C4-2B (cell line): ENCODE data around the gene ASAP2.

Experiments used
- ZFX ChIP-seq: fragments of 450-650 bp; IDR thresholded peaks from 2 replicates; pipeline ENCODE4 v1.6.1; 2017
- TF ChIP-seq, protein P1 (sequence below): fragments of 450-650 bp; conservative IDR thresholded peaks from 2 replicates; pipeline ENCODE4 v1.5.1; 2017; ENCODE audit warnings: mild to moderate bottlenecking

DNA sequence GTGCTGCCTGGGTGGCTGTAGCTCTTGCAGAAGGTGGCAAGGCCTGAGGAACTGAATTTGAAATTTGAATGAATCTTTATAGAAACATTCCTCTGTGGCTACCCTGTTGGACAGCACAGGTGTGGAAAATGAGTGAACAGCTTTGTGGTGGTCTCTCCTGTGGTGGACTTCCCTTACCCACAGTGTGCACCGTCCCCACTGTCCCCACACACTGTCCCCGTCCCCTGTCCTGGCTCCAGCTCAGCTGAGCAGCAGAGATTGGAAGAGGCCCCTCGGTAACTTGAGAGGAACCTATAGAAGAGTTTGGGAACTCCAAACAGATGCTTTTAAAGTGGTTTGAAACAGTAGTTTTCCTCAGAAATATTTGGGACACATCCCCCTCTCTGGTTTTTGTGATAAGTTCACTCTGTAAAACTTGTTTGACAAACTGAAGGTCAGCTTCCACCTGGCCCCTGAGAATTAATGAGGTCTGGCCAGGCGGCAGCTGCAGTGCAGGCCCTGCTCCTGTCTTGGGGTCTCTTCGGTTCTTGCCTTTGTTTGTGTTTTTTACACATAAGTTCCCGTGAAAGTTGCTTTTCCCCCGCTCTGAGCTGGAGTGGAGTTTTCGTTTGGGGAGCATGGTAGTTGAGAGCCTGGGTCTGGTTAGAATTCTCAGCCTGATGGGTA is 63.2 kb downstream of the ASAP2 start:
- TF ChIP-seq, protein P1, sequence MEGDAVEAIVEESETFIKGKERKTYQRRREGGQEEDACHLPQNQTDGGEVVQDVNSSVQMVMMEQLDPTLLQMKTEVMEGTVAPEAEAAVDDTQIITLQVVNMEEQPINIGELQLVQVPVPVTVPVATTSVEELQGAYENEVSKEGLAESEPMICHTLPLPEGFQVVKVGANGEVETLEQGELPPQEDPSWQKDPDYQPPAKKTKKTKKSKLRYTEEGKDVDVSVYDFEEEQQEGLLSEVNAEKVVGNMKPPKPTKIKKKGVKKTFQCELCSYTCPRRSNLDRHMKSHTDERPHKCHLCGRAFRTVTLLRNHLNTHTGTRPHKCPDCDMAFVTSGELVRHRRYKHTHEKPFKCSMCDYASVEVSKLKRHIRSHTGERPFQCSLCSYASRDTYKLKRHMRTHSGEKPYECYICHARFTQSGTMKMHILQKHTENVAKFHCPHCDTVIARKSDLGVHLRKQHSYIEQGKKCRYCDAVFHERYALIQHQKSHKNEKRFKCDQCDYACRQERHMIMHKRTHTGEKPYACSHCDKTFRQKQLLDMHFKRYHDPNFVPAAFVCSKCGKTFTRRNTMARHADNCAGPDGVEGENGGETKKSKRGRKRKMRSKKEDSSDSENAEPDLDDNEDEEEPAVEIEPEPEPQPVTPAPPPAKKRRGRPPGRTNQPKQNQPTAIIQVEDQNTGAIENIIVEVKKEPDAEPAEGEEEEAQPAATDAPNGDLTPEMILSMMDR: no peak
- no peak for TF ChIP-seq ZFX
